HG03045 (cell line): Measurements from ENCODE around the gene GET3.
"Not testable (repeated sequence)": the region's sequence is repeated elsewhere in the genome, so short reads cannot be mapped to it uniquely, and the experiment has no call there.

ENCODE experiments used
- ATAC-seq: cut with Tn5 transposase; IDR thresholded peaks from one replicate; pipeline ENCODE4 v1.9.1; 2021; ENCODE audit warnings: mild to moderate bottlenecking, moderate library complexity; ENCODE audit not compliant: unreplicated experiment

The GET3 gene

GRCh38 chr19:12736995-12737834 lies at the start of gene GET3:
Gene GET3, plus strand, starts transcription at chr19:12737497. Its CDS starts 9 bp downstream, at chr19:12737506.
- ATAC-seq: peak; percentile 70

- no peak for ATAC-seq
Measured at GRCh38 chr19:12689012-12689411, 48.3 kb upstream of the GET3 start.

GRCh38 chr19:12689581-12690216 lies 47.6 kb upstream of the GET3 start:
- ATAC-seq: no peak

GRCh38 chr19:12692960-12693359 lies 44.3 kb upstream of the GET3 start:
- ATAC-seq: no peak

DNA sequence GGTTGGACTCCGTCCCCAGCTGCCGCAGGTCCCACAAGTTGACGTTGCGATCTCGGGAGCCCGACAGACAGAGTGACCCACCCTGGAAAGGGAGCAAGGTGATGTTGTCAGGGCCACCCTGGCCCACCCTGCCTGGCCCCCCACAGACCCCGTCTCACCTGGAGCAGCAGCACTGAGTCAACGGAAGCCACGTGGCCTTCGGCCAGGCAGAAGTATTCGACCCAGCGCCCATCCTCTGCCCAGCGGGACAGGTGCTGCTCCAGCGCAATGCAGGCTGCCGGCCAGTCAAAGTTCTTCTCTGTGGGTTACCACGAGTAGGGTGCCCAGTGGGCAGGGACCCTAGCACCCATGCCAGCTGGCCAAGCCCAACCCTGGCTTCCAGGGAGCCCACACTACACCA lies 42.7 kb upstream of the GET3 start:
- no peak for ATAC-seq

DNA sequence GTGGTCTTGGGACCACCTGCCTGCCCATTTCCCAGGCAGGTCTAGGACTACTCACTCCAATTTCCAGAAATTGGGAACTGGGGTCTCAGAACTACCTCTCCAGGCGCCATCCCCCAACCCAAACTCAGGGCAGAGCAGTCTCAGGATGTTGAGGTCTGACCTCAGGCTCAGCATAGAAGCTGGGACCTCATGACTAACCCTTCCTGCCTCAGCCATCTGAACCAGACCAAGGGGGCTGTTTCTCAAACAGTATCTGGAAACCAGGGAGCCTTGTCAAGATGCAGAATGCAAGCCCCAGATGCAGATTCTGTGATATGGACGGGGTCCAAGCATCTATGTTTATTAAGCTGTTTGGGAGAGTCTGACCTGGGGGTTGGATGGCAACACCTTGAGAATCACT lies 42.2 kb upstream of the GET3 start:
- ATAC-seq: no peak

GRCh38 chr19:12695514-12695913 lies 41.8 kb upstream of the GET3 start:
- ATAC-seq: no peak

- ATAC-seq: peak; percentile 23
Measured at GRCh38 chr19:12695997-12696365, 41.3 kb upstream of the GET3 start.

DNA sequence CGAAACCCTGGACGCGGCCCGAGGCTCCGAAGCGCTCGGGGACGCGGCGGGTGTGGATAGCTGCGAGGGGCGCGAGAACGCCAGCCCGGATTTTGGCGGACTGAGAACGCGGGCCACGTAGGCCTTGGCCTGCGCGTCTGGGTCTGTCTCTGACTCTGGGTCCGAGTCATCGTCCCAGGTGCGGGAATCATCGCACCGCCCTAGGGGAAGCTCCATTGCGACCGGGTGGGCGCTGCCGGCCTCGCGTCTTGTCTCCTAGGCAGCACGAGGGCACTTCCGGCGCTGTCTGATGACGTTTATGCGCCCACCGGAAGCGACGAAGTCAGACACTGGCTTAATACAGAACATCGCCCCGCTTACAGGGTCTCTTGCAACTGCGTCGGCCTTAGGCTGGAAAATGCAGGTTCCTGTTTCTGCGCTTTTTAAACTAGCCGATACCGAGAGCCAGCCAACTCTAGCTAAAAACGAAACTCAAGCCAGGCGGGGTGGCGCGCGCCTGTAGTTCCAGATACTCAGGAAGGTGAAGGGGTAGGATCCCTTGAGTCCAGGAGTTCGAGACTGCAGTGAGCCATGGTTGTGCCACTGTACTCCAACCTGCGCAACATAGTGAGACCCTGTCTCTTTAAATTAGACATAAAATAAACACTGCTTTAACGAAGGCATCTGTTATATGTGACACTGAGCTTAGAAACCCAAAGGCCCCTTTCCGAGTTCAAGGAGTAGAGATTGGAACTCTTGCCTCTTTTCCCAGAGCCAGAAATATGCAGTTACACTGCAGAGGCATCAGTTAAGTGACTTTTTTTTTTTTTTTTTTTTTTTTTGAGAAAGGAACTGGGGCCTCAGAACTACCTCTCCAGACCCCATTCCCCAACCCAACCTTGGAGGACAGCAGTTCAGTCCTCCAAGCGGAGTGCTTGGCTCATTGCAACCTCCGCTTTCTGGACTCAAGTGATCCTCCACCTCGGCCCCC lies 40.6 kb upstream of the GET3 start, which contains the start of gene FBXW9:
Gene FBXW9, minus strand, starts transcription at position 266 of the 970 bp plus-strand sequence. Its CDS starts 50 bp downstream, at position 216.
- ATAC-seq: peak; percentile 75

DNA sequence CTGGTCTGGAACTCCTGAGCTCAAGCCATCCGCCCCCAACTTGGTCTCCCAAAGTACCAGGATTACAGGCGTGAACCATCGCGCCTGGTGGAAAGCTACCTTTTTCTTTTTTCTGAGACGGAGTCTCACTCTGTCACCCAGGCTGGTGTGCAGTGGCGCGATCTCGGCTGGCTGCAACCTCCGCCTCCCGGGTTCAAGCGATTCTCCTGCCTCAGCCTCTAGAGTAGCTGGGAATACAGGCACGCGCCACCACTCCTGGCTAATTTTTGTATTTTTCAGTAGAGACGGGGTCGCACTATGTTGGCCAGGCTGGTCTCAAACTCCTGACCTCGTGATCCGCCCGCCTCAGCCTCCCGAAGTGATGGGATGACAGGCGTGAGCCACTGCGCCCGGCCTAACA lies 39.9 kb upstream of the GET3 start:
- ATAC-seq: not testable (repeated sequence)

- ATAC-seq: no peak
Measured at GRCh38 chr19:12698138-12698537, 39.2 kb upstream of the GET3 start.

DNA sequence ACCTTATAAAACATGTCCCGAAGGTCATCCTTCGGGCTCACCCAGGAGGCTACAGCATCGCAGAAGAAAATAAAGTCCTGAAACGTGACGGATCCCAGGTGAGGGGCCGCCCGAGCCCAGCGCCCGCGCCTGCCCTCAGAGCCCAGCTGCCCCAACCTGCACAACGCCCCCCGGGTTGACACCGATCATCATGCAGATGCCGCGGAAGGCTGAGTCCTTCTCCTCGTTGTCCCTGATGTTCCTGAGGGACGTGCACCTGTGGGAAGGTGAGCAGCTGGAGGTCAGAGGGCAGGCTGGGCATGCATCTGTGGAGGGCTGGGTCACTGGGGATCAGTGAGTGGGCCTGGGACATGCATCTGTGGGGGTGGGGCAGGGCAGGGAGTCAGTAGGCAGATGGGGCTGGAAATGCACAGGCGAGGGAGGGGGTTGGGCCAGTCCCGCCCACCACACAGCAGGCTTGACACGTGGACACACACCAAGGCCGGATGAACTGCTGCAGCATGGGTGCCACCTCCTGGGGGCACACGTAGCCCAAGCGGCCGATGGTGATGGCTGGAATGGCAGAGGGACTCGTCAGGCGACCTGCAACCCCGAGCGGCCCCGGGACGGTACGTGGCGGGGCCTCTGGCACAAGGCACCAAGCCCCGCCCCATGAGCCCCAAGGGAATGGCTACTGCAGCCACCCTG lies 35.6 kb upstream of the GET3 start:
- ATAC-seq: no peak

GRCh38 chr19:12703046-12703445 lies 34.3 kb upstream of the GET3 start:
- ATAC-seq: no peak

DNA sequence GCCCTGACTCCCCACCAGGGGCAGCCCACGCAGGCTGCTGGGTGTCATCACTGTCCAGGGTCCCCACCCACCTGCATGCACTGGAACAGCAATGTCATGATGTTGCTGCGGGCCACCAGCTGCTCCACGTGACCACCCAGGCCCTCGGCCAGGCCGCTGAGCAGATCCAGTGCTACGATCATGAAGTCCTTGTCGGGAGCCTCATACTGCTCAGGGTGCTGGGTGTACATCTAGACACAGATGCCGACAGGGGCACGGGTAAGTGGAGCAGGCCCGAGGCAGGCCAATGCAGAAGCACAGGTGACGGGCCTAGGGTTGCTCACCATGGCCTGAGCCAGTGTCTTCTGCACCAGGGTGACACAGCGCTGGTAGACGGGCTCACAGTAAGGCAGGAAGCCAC lies 32.1 kb upstream of the GET3 start:
- no peak for ATAC-seq

- ATAC-seq: no peak
Measured at GRCh38 chr19:12705654-12706331, 31.5 kb upstream of the GET3 start.

DNA sequence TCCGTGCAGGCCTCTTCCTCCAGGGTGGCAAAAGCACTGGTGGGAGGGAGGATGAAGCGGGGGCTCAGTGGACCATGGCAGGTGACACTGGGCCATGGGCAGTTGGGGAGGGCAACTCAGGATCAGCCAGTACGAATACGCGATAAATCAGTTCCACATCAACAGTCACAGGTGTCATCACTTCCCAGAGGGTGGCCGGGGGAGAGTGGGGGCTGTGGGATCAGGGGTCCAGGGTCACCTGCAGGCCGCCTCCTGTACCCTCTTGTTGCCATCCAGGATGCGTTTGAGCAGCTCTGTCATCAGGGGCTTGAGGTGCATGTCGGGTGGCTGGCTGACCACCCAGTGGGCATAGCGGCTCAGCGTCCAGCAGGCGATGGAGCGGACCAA lies 31.0 kb upstream of the GET3 start:
- ATAC-seq: no peak

GRCh38 chr19:12708641-12709040 lies 28.7 kb upstream of the GET3 start:
- no peak for ATAC-seq

DNA sequence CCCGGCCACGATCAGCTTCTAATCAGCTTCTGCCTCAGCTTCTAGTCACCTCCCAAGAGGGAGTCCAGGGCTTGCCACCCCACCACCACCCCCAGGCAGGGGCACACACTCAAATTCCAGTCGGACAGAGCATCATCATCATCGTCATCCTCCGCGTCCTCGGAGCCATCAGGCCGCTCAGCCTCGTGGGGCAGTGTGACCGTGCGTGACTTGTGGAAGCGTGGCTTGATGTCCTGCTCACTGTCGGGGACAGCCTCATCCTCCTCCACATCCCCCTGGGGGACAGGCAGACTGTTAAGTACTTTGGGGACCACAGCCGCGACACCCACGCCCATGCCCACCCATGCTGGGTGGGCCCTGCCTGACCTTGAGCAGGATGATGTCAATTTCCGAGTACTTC lies 26.1 kb upstream of the GET3 start:
- ATAC-seq: no peak

DNA sequence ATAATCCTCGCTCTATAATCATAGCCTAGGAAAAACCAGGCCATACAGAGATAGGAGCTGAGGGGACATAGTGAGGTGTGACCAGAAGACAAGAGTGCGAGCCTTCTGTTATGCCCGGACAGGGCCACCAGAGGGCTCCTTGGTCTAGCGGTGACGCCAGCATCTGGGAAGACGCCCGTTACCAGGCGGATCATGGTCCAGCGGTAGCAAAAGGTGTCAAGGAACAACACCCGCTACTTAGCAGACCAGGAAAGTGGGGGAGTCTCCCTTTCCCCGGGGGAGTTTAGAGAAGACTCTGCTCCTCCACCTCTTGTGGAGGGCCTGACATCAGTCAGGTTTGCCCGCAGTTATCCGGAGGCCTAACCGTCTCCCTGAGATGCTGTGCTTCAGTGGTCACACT lies 25.2 kb upstream of the GET3 start:
- ATAC-seq: not testable (repeated sequence)

- ATAC-seq: not testable (repeated sequence)
Measured at GRCh38 chr19:12713304-12713703, 24.0 kb upstream of the GET3 start.
